NCI-H1092 treated with DMSO at 0.1 percent for 48 hours (cell line): ENCODE measurements around the gene GOLT1A.

Experiments
- DNase-seq: peaks from one replicate; lab custom pipeline; 2025; lab: John Stamatoyannopoulos, UW

Gene GOLT1A

DNA sequence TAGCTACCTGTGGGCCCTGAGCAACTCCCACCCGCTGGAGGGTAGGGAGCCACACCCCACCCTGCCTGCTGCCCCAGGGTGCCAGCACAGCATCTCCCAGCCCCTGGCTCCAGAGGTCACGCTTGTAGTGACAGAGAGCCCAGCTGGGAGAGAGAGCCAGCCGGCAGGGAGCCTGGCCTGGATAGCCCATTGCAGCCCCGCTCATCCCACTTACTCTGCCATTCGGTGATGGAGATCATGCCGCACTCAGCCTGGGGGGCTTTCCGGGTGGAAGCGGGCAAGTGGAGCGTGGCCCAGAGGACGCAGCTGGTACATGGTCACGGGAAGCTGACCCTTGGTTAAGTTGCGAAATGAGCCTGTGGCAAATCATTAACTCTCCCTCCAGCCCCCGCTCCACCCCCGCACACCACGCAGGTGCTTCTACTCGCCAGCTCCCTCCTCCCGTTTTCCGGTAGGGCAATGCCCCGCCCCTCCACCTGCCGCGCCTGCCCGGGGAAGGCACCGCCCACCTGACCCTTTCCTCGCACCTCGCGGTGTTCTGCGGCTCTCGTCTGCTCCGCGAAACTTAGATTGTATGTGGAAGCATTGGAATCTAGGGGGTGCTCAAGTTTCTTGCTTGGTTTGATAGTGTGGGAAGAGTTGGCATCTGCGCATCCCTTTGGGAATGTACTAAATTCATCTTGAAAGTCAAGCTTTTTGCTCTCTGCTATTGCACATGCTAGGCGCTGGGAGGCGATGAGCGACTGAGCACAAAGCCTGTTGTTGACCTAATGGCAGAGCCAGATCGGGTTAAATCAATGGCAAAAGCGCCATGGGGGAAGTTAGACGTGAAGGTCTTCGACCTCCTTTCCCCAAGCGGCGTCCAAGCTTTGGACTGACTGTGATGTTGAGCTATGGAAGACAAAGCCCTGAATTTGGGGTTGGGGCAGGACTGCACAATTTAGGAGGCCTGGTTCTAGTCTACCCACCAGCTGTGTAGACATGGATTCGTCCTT, at the start of gene GOLT1A:
Gene GOLT1A (minus strand): TSS at position 321 of the 995 bp plus-strand sequence. CDS start 82 bp downstream, at position 239.
- DNase-seq: peak; percentile 79

DNA sequence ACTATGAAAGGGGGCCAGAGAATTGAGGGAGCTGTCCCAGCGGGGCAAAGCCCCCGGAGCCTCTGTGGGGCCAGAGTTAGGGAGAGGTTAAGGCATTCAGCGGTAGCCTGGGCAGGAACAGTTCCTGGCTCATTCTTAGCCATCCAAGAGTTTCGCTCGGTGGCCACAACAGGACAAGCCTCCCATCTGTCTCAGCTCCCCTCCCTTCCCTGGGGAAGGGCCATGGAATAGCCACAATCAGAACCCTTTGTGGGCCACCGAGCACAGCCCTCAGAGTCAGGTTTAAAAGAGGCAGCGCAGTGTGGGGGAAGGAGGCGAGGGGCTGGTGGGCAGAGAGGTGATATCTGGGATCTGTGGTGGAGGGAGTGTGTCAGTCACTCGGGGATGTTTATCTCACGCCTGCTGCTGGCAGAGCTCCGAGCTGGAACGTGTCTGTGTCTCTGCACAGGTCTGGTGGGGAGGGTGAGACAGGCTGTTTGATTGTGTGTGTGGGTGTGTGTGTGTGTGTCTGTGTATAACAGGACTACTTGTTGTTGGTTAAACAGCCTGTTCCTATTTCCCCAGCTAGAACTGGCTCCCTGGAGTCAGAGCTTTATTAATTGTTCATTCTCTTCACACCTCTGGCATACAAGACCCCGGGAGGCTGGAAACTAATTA, 49.6 kb upstream of the GOLT1A start:
- DNase-seq: no peak

DNA sequence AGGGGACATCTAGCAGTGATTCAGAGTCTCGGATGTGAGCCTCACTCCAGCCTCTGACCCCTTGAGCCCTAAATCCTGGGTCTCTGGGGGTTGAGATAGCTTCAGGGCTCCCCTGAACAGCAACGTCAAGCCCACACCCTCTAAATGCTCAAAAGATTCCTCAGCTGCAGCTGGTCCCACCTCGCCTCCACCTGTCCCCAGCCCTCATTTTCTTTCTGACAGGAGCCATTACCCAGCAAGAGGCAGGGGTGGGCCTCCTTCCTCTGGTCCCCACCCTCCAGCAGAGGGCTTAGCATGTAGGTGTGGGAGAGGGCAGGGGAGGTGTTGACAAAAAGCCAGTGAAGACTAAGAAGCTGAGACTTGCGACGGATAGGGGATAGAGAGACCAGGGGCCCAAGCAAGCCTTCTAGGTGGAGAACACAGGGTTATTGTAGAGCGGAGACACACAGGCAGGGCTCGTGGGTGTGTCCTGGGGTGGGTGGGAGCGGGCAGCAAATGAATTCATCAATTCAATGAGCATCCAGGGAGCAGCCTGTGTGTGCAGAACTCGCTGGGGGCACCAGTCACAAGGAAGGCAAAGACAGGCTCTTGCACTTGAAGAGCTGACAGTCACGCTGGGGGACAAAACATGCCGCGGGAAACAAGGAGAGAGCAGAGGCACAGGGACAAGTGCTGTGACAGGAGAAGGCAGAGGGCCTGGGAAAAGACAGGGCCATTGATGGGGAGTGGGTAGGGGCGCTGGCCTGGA, 48.9 kb upstream of the GOLT1A start:
- no peak for DNase-seq

DNA sequence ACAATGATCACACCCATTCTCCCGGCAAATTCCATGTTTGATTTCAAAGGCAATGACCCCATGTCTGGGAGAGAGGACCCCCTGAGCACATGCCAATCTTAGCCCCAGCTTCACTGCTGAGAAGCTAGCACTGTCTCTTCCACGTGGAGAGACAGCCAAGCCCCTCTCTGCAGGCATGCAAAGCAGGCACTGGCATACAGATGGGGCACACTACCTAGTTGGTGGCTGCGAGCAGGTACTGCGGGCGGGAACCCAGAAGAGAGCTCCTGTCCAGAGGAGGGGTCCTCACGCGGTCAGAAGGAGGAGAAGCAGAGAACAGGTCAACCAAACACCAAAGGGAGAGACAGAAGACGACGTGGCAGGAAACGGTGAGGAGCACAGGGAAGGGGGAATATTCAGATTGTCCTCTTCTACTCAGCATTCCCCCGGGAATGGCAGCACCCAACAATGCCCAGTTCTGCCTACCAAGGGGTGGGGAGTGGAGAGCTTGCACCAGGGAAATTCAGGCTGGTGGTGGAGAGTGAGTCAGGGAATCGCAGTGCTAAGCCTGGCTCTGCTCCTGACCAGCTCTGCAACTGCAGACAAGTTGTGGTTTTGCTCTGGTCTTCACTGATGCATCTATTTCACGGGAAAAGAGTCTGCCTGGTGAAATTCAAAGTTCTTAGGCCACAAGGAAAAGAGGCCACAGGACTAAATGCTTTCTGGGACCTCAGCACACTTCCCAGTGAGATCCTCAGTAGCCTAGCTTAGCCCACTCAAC, 48.1 kb upstream of the GOLT1A start:
- DNase-seq: no peak

GRCh38 chr1:204261266-204261665, 47.5 kb upstream of the GOLT1A start:
- DNase-seq: no peak

DNA sequence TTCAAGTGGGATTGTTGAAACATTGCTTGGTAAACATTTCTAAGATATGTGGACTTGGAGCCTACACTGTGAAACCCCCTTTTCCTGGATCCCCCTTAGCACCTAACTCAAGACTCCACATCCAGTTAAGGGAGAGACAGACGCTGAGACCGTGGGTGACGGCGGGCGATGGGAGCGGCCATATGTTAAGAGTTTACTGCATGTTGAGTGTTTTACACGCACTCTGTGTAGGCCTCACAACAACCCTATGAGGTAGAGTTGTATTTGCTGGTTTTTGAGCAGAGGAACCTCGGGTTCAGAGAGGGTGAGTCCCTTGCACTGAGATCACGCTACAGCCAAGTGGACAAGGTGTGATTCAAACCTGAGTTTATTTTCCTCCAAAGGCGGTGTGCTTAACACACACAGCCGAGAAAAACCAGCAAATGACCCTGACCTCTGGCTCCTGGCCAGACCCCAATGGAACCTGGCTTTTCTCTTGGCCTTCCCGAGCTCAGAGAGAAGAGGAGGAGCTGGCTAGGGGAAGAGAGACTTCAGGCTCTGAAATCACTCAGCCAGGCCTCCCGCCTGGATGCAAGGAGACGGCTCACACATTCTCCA, 46.9 kb upstream of the GOLT1A start:
- DNase-seq: no peak

DNA sequence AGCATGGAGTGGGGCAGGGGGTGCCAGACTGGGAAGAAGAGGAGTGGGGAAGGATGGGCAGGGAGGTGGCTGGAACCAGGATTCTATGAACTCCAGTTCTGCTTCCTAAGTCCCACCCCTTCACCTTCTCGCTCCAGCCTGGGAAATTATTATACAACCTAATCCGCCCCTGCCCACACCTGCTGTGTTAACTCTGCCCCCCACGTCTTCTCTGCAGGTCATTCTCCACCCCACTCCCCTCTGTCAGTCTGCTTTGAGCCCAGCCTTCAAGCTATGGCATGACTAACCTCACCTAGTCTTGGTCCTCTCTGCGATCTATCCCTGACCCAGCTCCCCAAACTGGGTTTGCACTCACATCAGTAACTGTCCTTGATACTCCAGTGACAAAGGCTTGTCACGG, 46.0 kb upstream of the GOLT1A start:
- DNase-seq: no peak

GRCh38 chr1:204259196-204259595, 45.4 kb upstream of the GOLT1A start:
- DNase-seq: no peak

- peak; percentile 67 for DNase-seq
Observed at GRCh38 chr1:204258213-204259115, 44.7 kb upstream of the GOLT1A start.

DNA sequence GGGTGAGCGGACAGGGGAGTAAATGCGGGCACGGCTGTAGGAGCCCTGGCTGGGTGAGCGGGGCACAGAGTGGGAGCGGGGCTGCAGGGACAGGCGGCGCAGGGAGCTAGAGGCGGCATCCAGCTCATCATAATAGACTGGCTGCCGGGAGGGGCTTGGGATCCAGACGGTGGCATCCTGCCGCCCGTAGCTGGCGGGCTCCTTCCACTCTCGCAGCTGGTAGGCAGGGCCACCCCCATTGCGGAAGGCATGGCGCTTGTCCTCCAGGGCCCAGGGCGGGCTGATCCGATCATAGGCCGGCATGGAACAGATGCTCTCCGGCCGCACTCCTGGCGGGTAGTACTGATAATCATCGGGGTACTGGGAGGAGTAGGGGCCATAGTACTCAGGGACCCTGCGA, 43.7 kb upstream of the GOLT1A start:
- no peak for DNase-seq

DNA sequence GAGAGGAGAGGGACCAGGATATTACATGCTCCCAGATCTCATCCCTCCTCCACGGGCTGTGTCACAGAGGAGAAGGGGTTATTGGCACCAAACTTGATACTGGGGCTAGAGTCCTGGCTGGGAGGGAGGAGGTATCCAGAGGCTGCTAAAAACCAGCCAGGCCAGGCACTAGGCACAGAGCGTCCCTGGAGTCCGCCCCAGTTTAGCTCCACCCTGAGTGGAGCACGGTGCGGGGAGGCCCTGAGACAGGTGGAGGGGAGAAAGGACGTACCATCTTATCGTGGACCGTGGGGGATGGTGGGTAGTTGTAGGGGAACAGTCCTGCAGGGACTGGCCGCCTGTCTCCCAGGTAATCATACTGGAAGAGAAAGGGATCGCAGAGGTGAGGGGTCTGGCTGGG, 42.7 kb upstream of the GOLT1A start:
- DNase-seq: no peak

DNA sequence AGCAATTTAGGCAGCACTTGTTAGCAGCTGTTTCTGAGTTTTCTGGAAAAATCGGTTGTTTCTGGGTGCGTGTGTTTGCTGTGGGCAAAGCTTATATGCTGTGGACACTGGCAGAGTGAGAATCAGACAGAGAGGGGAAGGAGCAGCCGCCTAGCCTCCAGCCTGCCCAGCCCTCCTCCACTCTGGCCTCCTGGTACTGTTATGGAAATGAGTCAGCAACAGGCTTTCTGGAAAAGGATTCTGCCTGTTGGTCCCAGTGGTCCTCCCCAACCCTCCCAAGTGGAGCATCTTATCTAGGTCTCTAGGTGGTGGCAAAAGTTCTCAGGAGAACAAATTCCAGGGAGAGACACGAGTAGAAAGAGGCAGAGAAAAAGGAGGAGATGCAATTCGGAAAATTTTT, 42.2 kb upstream of the GOLT1A start:
- no peak for DNase-seq

DNA sequence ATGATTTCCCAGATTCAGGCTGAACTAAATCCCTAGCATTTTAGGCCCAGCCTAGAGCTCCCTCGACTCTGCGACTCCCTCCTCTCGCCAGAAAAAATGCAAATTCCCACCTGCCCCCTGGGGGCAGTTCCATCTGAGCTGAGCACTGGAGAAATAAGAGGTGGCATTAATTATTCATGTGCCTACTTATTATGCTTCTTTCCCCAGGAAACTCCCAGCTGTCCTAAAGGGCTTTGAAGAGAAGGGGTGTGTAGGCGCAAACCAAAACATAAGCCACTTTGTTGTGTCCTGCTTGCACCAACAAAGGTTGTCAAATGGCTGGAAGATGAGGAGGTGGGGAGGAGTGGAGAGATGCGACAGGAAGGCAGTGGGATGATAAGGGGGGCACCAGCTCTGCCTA, 41.4 kb upstream of the GOLT1A start:
- DNase-seq: no peak

DNA sequence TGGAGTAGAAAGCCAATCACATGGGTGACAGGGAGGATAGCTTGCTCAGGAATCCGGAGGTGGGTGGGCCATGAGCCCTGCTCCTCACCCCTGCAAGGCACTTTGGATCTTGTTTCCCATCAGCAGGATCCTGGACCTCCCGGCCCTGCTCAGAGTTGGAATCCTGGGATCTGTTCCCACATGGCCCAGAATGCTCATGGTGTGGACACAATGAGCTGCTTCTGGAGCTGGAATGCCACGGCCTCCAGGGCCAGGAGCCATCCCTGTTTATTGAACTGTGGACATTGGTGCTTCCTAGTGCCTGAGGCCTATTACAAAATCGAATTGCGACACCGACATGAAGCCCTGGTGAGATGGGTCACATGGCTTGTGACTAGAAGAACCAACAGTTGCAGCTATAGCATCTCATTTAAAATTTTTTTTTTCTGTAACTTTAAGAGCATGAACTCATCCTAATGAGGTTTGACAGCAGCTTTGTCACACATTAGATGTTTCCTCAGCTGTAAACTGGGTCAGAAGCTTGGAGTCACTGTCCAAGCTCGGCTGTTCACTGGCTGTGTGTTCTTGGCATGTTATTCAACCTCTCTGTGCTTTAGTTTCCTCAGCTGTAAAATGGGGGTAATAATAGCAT, 40.4 kb upstream of the GOLT1A start:
- no peak for DNase-seq

DNA sequence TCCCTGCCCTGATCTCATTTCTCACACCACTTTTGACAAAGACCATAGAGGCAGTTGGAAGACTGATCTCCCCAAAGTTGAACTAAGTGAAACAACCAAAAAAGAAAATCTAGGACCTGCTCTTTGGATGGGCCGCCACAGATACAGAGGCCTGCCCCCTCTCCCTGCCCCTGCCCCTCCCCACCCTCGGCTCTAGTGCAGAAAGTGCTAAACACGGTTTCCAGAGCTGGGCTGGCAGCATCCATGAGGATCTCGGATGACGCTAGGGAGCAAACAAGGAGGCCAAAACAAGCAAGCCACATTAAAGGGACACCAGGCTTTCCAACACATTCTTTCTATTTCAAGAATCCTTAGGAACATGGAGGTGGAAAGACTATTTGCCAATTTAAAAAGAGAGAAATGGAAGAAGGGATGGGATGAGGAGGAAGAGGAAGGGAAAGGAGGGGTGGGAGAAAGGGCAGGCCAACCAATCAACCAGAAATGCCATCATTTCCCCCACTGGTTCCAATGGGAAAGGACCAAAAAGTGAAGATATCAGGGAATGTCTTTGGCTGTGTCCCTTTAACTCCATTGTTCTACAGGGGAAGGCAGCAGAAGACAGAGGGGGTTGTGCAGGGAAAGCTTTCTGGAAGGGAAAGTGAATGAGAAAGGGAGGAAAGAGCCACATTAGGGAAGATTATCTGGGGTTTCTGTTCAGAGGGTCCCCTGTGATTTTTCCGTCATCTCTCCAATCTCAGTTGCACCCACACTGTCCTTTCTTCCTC, 38.3 kb upstream of the GOLT1A start:
- DNase-seq: no peak

GRCh38 chr1:204251286-204251685, 37.5 kb upstream of the GOLT1A start:
- DNase-seq: no peak

DNA sequence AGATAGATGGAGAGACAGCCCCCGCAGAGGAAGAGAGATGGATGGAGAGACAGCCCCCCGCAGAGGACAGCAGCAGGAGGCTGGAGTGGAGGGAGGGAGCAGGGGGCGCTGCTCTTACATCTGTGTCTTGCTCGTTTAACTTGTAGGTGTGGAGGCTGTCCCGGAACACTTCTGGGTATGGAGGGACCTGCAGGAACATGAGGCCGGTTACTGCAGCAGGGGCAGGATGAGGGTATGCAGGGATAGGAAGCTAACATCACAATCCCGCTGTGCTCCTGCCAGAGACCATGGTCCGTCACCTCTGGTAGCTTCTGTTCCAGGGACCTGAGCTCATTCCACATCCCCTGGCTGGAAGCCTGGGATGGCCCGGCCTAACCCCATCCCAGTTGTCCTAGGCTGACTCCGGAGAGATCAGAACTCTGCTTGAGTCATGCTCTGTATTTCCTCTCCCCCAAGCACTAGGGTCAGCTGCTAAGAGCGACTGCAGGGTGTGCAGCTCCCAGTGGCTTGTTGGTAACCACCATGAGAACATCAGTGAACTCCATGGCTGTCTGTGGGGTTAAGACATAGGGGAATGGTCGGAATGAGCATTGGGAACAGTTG, 36.7 kb upstream of the GOLT1A start:
- no peak for DNase-seq

- no peak for DNase-seq
Observed at GRCh38 chr1:204249736-204250427, 36.1 kb upstream of the GOLT1A start.
